ENCODE measurements around the gene ZNF599. TPM values are rescaled to one million over a fixed set of nuclear protein-coding genes. Genes with fewer than 3 reads are reported as not detected.

ZNF599 gene
- total RNA-seq, 1 donor from 2014 or later = 10.0 TPM

Other genes with a start within 250 kb of the ZNF599 start
- gene SCGB2B2, start 96.1 kb downstream of the ZNF599 start, total RNA-seq = 1.3 TPM
- gene ZNF302, start 95.5 kb downstream of the ZNF599 start, total RNA-seq = 46.3 TPM
- 17.4 TPM for gene ZNF181, start 39.0 kb downstream of the ZNF599 start, total RNA-seq
- gene ZNF30, start 153.7 kb upstream of the ZNF599 start, total RNA-seq = 6.2 TPM
- 9.0 TPM for gene ZNF792, start 191.0 kb upstream of the ZNF599 start, total RNA-seq
- 81.2 TPM for gene GRAMD1A, start 227.1 kb upstream of the ZNF599 start, total RNA-seq